Smooth muscle cell (in vitro differentiated cells): ENCODE data around the gene ZXDA. TPM values are rescaled to one million over a fixed set of nuclear protein-coding genes. Genes with fewer than 3 reads are reported as not detected.
A peak's percentile ranks its signal among the peaks of the same experiment; 100 is the strongest.
"Not testable (repeated sequence)": the region's sequence is repeated elsewhere in the genome, so short reads cannot be mapped to it uniquely, and the experiment has no call there.

Experiments
- DNase-seq: peaks from one replicate; lab custom pipeline; 2025; ENCODE audit not compliant: unreplicated experiment; lab: John Stamatoyannopoulos, UW
- H2AFZ ChIP-seq: fragments of 200-600 bp; sonication (generic); 2 replicates; pipeline ENCODE4 v1.6.0; 2016; ENCODE audit warnings: antibody characterized with exemption, low read depth, mild to moderate bottlenecking
- H3F3A ChIP-seq: fragments of 200-600 bp; sonication (generic); 2 replicates; pipeline ENCODE4 v1.6.0; 2017; ENCODE audit warnings: antibody characterized with exemption, low read depth
- H3K27ac ChIP-seq: fragments of 200-600 bp; sonication (generic); 2 replicates; pipeline ENCODE4 v1.5.1; 2016; ENCODE audit warnings: low read depth, mild to moderate bottlenecking
- H3K27me3 ChIP-seq: fragments of 200-600 bp; sonication (generic); 2 replicates; pipeline ENCODE4 v1.6.1; 2016; ENCODE audit warnings: low read depth, mild to moderate bottlenecking
- H3K36me3 ChIP-seq: fragments of 200-600 bp; sonication (generic); 2 replicates; pipeline ENCODE4 v1.5.1; 2016; ENCODE audit warnings: low read depth
- H3K4me1 ChIP-seq: fragments of 200-600 bp; sonication (generic); 2 replicates; pipeline ENCODE4 v1.5.1; 2016; ENCODE audit warnings: low read depth
- H3K4me2 ChIP-seq: fragments of 200-600 bp; sonication (generic); 2 replicates; pipeline ENCODE4 v1.6.0; 2016; ENCODE audit warnings: mild to moderate bottlenecking
- H3K4me3 ChIP-seq: fragments of 200-600 bp; sonication (generic); 2 replicates; pipeline ENCODE4 v1.5.1; 2016; ENCODE audit warnings: mild to moderate bottlenecking
- H3K79me2 ChIP-seq: fragments of 200-600 bp; sonication (generic); 2 replicates; pipeline ENCODE4 v1.6.0; 2016; ENCODE audit warnings: low read depth, mild to moderate bottlenecking
- H3K9ac ChIP-seq: fragments of 200-600 bp; sonication (generic); 2 replicates; pipeline ENCODE4 v1.6.0; 2016; ENCODE audit warnings: low read depth
- H3K9me3 ChIP-seq: fragments of 200-600 bp; sonication (generic); replicated peaks from 2 replicates; pipeline ENCODE4 v1.5.1; 2016; ENCODE audit warnings: low read depth
- H4K20me1 ChIP-seq: fragments of 200-600 bp; sonication (generic); 2 replicates; pipeline ENCODE4 v1.6.0; 2016; ENCODE audit warnings: low read depth
- WGBS: methylation state at CpG from one replicate; pipeline ENCODE4 v1.1.7; 2016; ENCODE audit warnings: low lambda C conversion rate; 5-methylcytosine and 5-hydroxymethylcytosine counted together
- polyA plus RNA-seq: library from polyadenylated mRNA; unstranded; fragments of >200 nt; fragmentation: Nextera tagmentation; extraction: Ambion mirVana; gene quantifications from 2 replicates; pipeline ENCODE4 v1.2.1, GENCODE V29; 2016
- total RNA-seq: library from RNA; depleted of rRNA; stranded (reverse); fragments of >200 nt; gene quantifications from 2 replicates; pipeline ENCODE4 v1.2.3, GENCODE V29; 2014
- TF ChIP-seq, protein P1 (sequence below): fragments of 200-600 bp; sonication (generic); IDR thresholded peaks from 2 replicates; pipeline ENCODE4 v1.5.1; 2017; ENCODE audit warnings: borderline replicate concordance, mild to moderate bottlenecking, antibody characterized with exemption; ENCODE audit not compliant: insufficient read depth, poor library complexity, severe bottlenecking

Gene ZXDA
- total and polyA plus RNA-seq, 2 experiments from 2014 or later: not detected

DNA sequence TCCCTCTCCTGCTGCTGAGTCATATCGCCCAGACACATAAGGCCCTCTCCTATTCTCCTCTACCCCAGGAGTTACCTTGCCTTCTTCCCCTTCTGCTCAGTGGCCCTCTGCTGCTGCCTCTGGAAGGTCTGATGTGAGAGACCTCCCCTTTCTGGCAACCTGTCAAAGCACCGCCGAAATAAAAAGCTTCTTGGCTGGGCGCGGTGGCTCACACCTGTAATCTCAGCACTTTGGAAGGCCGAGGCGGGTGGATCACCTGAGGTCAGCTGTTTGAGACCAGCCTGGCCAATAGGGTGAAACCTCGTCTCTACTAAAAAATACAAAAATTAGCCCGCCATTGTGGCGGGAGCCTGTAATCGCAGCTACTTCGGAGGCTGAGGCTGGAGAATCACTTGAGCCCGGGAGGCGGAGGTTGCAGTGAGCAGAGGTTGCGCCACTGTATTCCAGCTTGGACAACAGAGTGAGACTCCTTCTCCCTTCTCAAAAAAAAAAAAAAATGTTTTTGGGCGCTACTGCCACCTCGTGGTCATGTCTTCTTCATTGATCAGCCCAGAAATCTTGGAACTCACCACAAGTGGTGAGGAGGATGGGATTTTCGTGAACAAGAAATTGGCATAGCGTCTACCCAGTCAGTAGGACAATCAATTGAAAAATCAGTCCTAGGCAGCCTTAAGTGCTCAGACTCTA is 8.6 kb upstream of the ZXDA start:
- WGBS: 71% methylated on average over 19 of the region's 19 CpGs
- no peak for DNase-seq

DNA sequence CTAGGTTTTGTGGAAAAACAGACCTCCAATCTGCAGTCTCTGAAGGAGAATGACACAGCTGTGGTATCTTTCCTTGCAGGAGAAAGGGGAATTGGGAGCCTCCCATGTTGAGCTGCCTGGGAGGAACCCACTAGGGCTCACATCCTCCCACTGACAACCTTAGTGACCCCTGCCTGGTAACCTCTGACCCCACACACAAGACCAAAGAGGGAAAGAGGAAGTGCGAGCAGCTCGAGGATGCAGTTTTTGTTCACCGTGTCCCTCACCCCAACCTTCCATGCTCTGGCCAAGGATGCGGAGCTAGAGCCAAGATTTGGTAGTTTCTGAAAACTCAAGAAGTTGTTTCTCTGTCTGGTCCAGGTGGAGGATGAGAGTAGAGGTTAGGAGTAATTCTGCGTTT is 5.4 kb upstream of the ZXDA start:
- Histone ChIP-seq H3F3A (no peaks in the 10 kb centered on the region), H3K4me1 (no peaks in the 10 kb centered on the region), H3K9ac (no peak overlapping the region), H3K9me3 (no peaks in the 10 kb centered on the region), H3K27me3 (no peaks in the 10 kb centered on the region), H4K20me1 (no peaks in the 10 kb centered on the region), H3K4me2 (no peak overlapping the region), H3K27ac (no peak overlapping the region), H3K36me3 (no peaks in the 10 kb centered on the region), H3K79me2 (no peaks in the 10 kb centered on the region), H3K4me3 (no peak overlapping the region), H2AFZ (no peak overlapping the region)
- TF ChIP-seq, protein P1, sequence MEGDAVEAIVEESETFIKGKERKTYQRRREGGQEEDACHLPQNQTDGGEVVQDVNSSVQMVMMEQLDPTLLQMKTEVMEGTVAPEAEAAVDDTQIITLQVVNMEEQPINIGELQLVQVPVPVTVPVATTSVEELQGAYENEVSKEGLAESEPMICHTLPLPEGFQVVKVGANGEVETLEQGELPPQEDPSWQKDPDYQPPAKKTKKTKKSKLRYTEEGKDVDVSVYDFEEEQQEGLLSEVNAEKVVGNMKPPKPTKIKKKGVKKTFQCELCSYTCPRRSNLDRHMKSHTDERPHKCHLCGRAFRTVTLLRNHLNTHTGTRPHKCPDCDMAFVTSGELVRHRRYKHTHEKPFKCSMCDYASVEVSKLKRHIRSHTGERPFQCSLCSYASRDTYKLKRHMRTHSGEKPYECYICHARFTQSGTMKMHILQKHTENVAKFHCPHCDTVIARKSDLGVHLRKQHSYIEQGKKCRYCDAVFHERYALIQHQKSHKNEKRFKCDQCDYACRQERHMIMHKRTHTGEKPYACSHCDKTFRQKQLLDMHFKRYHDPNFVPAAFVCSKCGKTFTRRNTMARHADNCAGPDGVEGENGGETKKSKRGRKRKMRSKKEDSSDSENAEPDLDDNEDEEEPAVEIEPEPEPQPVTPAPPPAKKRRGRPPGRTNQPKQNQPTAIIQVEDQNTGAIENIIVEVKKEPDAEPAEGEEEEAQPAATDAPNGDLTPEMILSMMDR: no peak
- WGBS: 89% methylated on average over 5 of the region's 5 CpGs
- DNase-seq: no peak

More for the DNA sequence above, 8.6 kb upstream of the ZXDA start:
- H4K20me1 ChIP-seq: no peaks in the 10 kb centered on the region
- H3K9me3 ChIP-seq: no peaks in the 10 kb centered on the region
- H3K4me2 ChIP-seq: no peak overlapping the region
- H3K79me2 ChIP-seq: no peaks in the 10 kb centered on the region
- H3K27ac ChIP-seq: no peak overlapping the region
- no peaks in the 10 kb centered on the region for H3K4me1 ChIP-seq
- H2AFZ ChIP-seq: no peak overlapping the region
- no peak overlapping the region for H3K4me3 ChIP-seq
- TF ChIP-seq, protein P1: peak; percentile 10
- no peaks in the 10 kb centered on the region for H3K36me3 ChIP-seq
- H3K9ac ChIP-seq: no peak overlapping the region
- H3K27me3 ChIP-seq: no peaks in the 10 kb centered on the region
- no peaks in the 10 kb centered on the region for H3F3A ChIP-seq

DNA sequence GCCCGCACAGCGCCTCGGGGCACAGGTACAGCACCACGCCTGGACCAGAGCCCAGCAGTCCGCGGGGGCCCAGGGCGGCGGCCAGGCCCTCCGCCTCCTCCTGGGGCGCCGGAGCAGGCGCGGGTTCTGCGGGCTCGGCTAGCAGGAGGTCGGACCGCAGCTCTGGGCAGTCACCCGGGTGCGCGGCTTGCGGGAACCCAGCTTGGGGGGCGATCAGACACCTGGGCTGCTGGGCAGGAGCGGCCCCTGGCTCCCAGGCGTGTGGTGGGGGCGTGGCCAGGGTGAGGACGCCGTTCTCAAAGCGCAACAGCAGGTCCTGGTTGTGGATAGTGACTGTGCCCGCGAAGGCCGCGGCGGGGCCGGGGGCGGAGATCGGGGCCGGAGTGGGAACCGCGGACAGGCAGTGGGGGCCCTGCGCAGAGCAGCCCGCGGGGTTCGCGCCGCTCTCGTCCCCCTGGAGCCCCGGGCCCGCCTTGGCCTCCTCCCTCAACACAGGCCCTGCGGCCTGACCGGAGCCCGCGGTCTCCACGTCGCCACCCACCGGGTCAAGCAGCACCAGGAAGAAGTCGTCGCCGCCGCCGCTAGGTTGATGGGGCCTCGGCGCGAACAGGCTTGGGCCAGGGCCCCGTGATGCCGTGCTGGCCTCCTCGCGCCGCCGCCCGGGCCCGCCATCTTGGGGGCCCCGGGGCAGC is 517 bp downstream of the ZXDA start:
- H3F3A ChIP-seq: not testable (repeated sequence)

DNA sequence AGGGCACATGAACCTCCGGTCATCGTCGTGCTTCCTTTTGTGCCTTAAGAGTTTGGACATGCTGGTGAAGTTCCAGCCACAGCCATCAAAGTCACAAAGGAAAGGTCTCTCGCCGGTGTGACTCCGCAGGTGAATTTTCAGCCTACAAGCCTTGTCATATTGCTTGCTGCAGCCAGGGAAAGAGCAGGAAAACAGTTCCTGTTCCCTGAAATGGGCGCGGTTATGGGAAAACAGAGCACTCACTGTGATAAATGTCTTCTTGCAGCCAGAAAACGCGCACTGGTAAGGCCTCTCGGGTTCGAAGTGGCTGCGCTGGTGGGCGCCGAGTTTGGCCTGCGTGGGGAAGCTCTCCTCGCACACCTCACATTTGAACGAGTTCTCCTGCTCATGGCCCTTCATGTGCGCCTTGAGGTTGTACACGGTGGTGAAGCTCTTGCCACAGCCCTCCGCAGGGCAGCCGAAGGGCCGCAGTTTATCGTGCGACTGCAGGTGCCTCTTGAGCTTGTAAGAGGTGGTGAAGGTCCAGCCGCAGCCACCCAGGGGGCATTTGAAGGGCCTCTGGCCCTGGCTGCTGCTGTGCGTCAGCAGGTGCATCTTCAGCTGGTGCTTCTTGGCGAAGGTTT is 1.2 kb downstream of the ZXDA start:
- not testable (repeated sequence) for H3K27me3 ChIP-seq, H3K79me2 ChIP-seq, H3K4me1 ChIP-seq, H4K20me1 ChIP-seq, H3K36me3 ChIP-seq, DNase-seq, H2AFZ ChIP-seq, H3K9me3 ChIP-seq, H3K27ac ChIP-seq, H3K4me3 ChIP-seq, H3K9ac ChIP-seq, H3K4me2 ChIP-seq, H3F3A ChIP-seq
- 90% methylated on average over 28 of the region's 28 CpGs for WGBS

More for the DNA sequence above, 517 bp downstream of the ZXDA start:
- not testable (repeated sequence) for H4K20me1 ChIP-seq, H3K9me3 ChIP-seq, H3K9ac ChIP-seq, H3K27ac ChIP-seq, H3K4me1 ChIP-seq, H3K79me2 ChIP-seq, H3K36me3 ChIP-seq, H3K27me3 ChIP-seq, H2AFZ ChIP-seq, DNase-seq, H3K4me2 ChIP-seq, H3K4me3 ChIP-seq
- WGBS: 95% methylated on average over 31 of the region's 72 CpGs
